Measurements from ENCODE around the gene ZNF394.

ZNF394 gene

GRCh38 chr7:99497766-99498545 lies 2.1 kb downstream of the ZNF394 start:
- no peak for DNase-seq (ENCODE audit: extremely low read depth in 1 of 2, low read depth in 1 of 2)

GRCh38 chr7:99493823-99494222 lies 6.3 kb downstream of the ZNF394 start:
- DNase-seq (ENCODE audit: extremely low read depth in 1 of 2, low read depth in 1 of 2) = no peak

GRCh38 chr7:99490878-99491277 lies 9.2 kb downstream of the ZNF394 start:
- DNase-seq (ENCODE audit: extremely low read depth in 1 of 2, low read depth in 1 of 2) = no peak

GRCh38 chr7:99489235-99489634 lies 10.8 kb downstream of the ZNF394 start:
- no peak for DNase-seq (ENCODE audit: extremely low read depth in 1 of 2, low read depth in 1 of 2)

GRCh38 chr7:99485094-99485493 lies 15.0 kb downstream of the ZNF394 start:
- DNase-seq (ENCODE audit: extremely low read depth in 1 of 2, low read depth in 1 of 2) = no peak

GRCh38 chr7:99478464-99479440 lies 21.3 kb downstream of the ZNF394 start:
- DNase-seq (ENCODE audit: extremely low read depth in 1 of 2, low read depth in 1 of 2) = no peak

GRCh38 chr7:99476107-99476506 lies 24.0 kb downstream of the ZNF394 start:
- DNase-seq (ENCODE audit: extremely low read depth in 1 of 2, low read depth in 1 of 2) = no peak

GRCh38 chr7:99473315-99473596 lies 26.8 kb downstream of the ZNF394 start:
- DNase-seq (ENCODE audit: extremely low read depth in 1 of 2, low read depth in 1 of 2) = no peak

GRCh38 chr7:99472561-99473314 lies 27.3 kb downstream of the ZNF394 start, which contains the start of gene ZNF789:
Gene ZNF789, plus strand, starts transcription at chr7:99472890. Its CDS starts 3,567 bp downstream, at chr7:99476457.
- peak; percentile 94 to 97 for DNase-seq (ENCODE audit: extremely low read depth in 1 of 2, low read depth in 1 of 2)

GRCh38 chr7:99469381-99470065 lies 30.6 kb downstream of the ZNF394 start:
- DNase-seq (ENCODE audit: extremely low read depth in 1 of 2, low read depth in 1 of 2) = no peak

GRCh38 chr7:99468336-99468918 lies 31.7 kb downstream of the ZNF394 start:
- DNase-seq (ENCODE audit: extremely low read depth in 1 of 2, low read depth in 1 of 2) = no peak

GRCh38 chr7:99465421-99465768 lies 34.7 kb downstream of the ZNF394 start:
- no peak for DNase-seq (ENCODE audit: extremely low read depth in 1 of 2, low read depth in 1 of 2)

GRCh38 chr7:99461221-99461620 lies 38.9 kb downstream of the ZNF394 start:
- no peak for DNase-seq (ENCODE audit: extremely low read depth in 1 of 2, low read depth in 1 of 2)

GRCh38 chr7:99460651-99461050 lies 39.4 kb downstream of the ZNF394 start:
- no peak for DNase-seq (ENCODE audit: extremely low read depth in 1 of 2, low read depth in 1 of 2)

GRCh38 chr7:99459087-99459486 lies 41.0 kb downstream of the ZNF394 start:
- DNase-seq (ENCODE audit: extremely low read depth in 1 of 2, low read depth in 1 of 2) = no peak

GRCh38 chr7:99457650-99458493 lies 42.2 kb downstream of the ZNF394 start:
- DNase-seq (ENCODE audit: extremely low read depth in 1 of 2, low read depth in 1 of 2) = no peak

GRCh38 chr7:99457050-99457649 lies 42.9 kb downstream of the ZNF394 start:
- no peak for DNase-seq (ENCODE audit: extremely low read depth in 1 of 2, low read depth in 1 of 2)

- no peak for DNase-seq (ENCODE audit: extremely low read depth in 1 of 2, low read depth in 1 of 2)
Observed at GRCh38 chr7:99456288-99456687, 43.8 kb downstream of the ZNF394 start.

- DNase-seq (ENCODE audit: extremely low read depth in 1 of 2, low read depth in 1 of 2) = no peak
Observed at GRCh38 chr7:99455874-99456273, 44.2 kb downstream of the ZNF394 start.
